GM19328 (cell line): ENCODE measurements around the gene PPFIBP2.

ENCODE experiments used
- ATAC-seq: cut with Tn5 transposase; IDR thresholded peaks from one replicate; pipeline ENCODE4 v1.9.1; 2021; ENCODE audit warnings: mild to moderate bottlenecking, moderate library complexity; ENCODE audit not compliant: unreplicated experiment

The PPFIBP2 gene

DNA sequence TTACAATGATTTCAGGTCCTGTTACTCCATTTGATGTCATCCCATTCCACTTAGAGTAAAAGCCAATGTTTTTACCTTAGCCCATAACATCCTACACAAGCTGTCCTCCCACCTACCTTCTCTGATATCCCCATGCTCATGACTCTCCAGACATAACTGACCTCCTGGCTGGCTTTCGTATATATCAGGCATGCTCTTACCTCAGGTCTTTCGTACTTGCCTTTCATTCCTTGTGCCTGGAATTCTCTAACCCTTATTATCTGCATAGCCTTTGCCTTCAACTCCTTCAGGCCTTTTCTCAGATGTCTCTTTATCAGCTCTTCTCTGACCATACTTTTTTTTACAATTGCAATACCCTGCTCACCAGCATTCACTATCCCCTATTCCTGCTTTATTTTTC, 169.8 kb downstream of the PPFIBP2 start:
- ATAC-seq = no peak

DNA sequence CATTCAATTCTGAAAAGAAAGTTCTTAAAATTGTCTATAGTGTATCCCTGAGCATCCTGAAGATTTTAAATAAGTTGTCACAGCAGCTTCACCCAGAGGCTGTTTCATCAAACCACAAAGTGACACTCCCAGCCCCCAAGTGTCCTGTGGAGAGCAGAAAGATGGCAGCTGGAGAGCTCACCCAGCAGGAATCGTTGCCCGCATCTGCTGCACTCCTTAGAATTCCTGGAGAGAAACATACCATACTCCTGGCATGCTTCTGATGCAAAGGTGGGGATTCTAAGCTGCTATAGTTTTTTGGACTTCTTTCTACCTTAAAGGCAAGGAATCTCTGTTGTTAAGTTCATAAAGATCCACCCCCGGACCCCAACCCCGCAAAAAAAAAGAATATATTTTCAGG, 173.0 kb downstream of the PPFIBP2 start:
- no peak for ATAC-seq

- no peak for ATAC-seq
Observed at GRCh38 chr11:7687386-7687785, 173.6 kb downstream of the PPFIBP2 start.

GRCh38 chr11:7688238-7688826, 174.5 kb downstream of the PPFIBP2 start:
- ATAC-seq = no peak

GRCh38 chr11:7689239-7689638, 175.4 kb downstream of the PPFIBP2 start:
- no peak for ATAC-seq

- no peak for ATAC-seq
Observed at GRCh38 chr11:7690648-7691047, 176.8 kb downstream of the PPFIBP2 start.

DNA sequence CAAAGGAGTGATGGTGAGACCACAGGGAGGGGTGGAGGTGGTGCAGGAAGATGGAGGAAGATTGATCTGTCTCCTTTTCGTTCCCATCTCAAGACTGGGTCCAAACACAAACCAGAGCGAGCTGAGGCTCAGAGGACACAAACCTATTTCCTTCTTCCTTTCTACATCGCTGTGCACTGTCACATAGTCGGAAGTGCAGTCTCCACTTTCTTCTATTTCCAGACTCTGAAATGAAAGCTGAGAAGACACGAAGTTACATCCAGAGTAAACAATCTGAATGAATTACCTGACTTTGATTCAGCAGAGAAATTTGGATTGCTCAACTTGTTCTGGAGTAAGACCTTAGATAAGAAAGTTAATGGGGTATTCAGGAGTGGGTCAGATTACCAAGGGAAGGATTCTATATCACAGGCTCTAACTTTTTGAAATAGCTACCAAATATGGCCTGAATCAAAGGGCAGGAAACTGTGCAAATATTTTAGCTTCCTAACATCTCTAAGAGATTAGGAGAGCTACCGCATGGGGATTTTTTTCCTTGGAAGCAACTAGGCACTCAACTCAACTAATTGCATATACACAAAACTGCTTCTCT, 178.1 kb downstream of the PPFIBP2 start:
- ATAC-seq = no peak

DNA sequence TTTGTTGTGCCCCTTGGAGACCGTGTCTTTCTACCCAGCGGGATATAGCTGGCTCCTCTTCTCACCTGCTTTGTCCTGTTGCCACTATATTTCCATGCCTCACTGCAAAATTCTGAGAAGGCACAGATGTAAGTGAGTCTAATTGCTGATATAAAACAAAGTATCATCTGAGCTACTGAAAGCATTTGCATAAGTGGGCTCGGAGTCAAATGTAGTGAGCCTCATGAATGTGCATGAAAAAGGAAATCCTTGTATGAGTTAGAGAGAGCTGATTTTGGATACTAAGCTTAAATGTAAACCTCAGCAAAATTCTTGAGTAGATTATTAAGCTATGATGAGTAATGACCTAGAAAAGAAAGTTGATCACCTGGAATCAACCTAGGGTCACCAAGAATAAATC, 178.6 kb downstream of the PPFIBP2 start:
- ATAC-seq = no peak

- no peak for ATAC-seq
Observed at GRCh38 chr11:7694235-7694634, 180.4 kb downstream of the PPFIBP2 start.

DNA sequence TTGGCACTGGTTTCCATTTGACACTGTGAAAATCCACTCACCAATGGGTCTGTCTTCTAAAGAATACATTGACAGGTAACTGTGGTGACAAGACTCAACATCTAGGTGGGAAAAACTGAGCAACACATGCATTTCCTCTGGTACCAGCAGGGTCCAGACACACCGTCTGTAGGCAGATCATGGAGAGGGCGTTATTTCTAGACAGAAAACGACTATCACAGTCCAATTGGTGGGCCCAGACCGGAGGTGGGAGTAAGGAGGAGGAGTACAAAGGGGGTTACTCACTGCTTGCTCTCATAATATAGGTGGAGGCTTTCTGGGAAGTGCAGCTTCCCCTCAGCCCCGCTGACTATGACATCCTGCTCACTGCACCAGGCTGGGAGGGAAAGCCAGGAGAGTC, 182.6 kb downstream of the PPFIBP2 start:
- ATAC-seq = no peak
